COLO668 (cell line): ENCODE results near the gene TBP.
"Not testable (repeated sequence)": the region's sequence is repeated elsewhere in the genome, so short reads cannot be mapped to it uniquely, and the experiment has no call there.

ENCODE experiments used
- DNase-seq: peaks from one replicate; lab custom pipeline; 2025; ENCODE audit not compliant: unreplicated experiment; lab: John Stamatoyannopoulos, UW

The TBP gene

GRCh38 chr6:170554013-170554795 lies at the start of gene TBP:
TSS of gene TBP (plus strand) at chr6:170554369. CDS start at chr6:170557030, 2,661 bp downstream.
- peak; percentile 95 for DNase-seq

DNA sequence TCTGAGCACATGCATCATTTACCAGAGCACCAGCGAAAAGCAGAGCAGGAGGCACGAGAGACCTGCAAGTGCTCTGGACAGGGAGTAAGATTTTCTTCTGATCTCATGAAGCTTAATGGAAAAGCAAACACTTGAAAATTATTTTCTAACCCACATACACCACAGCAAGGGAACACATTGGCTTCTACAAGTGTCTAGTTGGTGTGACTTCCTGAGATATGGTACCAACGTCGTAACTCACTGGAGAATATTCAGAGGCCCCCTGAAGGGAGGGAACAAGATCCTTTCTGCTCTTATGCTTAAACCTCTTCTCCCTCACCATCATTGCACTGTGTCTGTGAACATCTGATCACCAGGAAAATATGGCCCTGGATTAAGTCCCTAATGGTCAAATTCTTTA lies 49.7 kb upstream of the TBP start:
- no peak for DNase-seq

GRCh38 chr6:170505306-170505705 lies 48.9 kb upstream of the TBP start:
- DNase-seq: peak; percentile 53

DNA sequence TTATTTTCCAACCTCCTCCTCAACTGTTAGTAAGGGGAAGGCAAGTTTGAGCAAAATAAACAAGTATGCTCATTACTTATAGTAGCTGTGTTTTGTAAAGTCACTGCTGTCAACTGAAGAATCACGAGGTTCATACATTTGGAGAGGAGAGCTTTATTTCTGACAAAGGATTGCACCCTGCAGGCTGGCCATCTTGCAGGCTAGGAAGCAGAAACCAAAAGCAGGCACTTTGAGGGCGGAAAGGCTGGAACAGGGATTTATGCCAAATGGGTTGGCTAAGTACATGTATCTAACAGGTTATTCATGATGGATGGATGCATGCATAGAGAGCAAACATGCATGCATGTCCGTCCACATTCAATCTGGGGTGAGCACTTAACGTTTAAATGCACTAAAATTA lies 47.7 kb upstream of the TBP start:
- DNase-seq: no peak

DNA sequence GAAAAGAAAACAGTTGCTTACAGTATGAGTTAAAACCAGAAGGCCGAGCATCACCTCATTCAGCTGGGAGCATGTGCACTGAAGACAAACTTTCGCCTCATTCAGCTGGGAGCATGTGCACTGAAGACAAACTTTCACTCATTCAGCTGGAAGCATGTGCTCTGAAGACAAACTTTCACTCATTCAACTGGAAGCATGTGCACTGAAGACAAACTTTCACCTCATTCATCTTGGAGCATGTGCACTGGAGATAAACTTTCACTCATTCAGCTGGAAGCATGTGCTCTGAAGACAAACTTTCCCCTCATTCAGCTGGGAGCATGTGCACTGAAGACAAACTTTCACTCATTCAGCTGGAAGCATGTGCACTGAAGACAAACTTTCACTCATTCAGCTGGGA lies 46.4 kb upstream of the TBP start:
- not testable (repeated sequence) for DNase-seq

DNA sequence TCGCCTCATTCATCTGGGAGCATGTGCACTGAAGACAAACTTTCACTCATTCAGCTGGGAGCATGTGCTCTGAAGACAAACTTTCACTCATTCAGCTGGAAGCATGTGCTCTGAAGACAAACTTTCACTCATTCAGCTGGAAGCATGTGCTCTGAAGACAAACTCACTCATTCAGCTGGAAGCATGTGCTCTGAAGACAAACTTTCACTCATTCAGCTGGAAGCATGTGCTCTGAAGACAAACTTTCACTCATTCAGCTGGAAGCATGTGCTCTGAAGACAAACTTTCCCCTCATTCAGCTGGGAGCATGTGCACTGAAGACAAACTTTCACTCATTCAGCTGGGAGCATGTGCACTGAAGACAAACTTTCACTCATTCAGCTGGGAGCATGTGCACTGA lies 45.9 kb upstream of the TBP start:
- DNase-seq: not testable (repeated sequence)

GRCh38 chr6:170508892-170509722 lies 45.1 kb upstream of the TBP start:
- DNase-seq: not testable (repeated sequence)

DNA sequence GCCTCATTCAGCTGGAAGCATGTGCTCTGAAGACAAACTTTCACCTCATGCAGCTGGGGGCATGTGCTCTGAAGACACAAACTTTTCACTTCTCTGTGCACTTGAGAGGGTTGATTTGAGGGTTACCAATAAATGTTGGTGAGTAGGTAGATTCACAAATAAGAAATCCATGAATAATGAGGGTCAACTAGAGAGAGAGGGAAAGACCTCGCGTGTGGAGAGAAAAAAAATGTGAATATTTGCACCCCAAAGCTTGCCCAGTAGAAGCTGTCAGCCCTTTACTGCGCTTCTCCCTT lies 44.5 kb upstream of the TBP start:
- no peak for DNase-seq

- no peak for DNase-seq
Measured at GRCh38 chr6:170510631-170511030, 43.5 kb upstream of the TBP start.

DNA sequence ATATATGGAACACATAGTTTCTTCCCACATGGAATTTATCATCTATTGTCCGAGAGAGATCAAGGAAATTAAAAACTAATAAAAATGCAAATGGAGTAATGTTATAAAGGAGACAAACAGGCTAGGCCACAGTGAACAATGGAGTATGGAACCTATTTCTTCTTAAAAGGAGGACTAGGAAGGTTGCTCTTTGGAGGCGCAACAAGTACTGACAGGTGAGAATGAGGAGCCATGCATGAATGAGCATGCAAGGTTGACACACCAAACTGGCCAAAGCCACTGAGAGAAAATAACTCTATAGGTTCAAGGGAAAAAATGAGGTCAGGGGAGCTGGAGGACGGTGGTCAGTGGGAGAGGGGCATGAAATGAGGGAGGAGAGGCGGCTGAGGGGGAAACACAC lies 41.9 kb upstream of the TBP start:
- peak; percentile 17 for DNase-seq

- no peak for DNase-seq
Measured at GRCh38 chr6:170514908-170515307, 39.3 kb upstream of the TBP start.

DNA sequence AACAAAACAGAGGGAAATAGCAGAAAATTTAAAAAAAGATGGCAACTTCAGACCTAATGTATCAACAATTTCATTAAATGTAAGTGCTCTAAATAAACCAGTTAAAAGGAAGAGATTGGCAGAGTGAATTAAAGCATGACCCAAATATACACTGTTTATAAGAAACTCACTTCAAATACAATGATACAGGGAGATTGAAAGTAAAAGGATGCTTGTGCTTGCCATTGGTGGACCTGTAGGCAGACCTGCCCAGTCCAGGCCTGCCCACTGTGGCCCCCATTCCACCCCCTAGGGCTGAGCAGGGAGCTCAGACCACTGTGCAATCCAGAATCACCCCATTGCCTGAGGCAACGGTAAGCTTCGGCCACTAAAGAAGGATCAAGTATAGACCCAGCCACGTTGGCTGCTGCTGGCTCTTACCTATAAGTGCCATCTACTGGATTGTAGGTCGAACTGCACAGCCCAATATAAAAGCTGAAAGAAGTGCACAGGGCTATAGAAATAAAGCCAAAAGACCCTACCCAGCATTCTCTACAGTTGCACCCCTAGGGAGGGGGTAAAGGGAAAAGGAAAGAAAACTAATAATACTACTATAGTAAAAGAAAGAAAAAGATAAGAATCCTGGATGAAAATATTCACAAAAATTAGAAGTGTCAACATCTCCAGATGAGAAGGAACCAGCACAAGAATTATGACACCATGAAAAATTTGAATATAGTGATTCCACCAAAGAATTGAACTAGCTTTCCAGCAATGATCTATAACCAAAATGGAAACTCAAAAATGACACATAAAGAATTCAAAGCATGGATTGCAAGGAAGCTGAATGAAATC lies 37.2 kb upstream of the TBP start:
- DNase-seq: peak; percentile 68

DNA sequence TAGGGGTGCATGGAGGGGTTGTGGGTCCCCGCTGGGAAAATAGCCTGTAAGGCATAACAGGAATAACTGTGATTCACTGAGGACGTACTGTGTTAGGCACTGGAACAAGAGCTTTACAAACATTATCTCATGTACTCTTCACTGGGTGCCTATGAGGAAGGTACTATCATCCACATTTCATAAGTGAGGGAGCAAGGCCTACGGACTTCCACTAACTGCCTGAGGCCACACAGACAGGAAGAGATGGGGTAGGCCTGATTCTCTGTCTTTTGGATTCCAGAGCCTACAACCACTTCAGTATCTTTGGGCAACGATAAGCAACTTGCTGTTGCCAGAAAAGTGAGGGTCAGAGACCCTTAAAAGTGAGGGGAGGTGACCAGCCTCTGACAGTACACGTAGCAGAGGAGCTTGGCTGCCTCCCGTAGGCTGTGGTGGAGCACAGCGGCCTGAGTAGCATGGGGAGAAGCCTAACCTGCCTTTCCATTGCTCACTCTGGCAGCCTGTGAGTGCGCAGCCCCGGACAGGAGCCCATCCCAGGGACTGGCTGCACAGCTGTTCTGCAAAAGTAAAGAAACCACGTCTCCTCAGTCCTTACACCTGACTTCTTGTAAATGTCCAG lies 31.5 kb upstream of the TBP start:
- DNase-seq: peak; percentile 38

DNA sequence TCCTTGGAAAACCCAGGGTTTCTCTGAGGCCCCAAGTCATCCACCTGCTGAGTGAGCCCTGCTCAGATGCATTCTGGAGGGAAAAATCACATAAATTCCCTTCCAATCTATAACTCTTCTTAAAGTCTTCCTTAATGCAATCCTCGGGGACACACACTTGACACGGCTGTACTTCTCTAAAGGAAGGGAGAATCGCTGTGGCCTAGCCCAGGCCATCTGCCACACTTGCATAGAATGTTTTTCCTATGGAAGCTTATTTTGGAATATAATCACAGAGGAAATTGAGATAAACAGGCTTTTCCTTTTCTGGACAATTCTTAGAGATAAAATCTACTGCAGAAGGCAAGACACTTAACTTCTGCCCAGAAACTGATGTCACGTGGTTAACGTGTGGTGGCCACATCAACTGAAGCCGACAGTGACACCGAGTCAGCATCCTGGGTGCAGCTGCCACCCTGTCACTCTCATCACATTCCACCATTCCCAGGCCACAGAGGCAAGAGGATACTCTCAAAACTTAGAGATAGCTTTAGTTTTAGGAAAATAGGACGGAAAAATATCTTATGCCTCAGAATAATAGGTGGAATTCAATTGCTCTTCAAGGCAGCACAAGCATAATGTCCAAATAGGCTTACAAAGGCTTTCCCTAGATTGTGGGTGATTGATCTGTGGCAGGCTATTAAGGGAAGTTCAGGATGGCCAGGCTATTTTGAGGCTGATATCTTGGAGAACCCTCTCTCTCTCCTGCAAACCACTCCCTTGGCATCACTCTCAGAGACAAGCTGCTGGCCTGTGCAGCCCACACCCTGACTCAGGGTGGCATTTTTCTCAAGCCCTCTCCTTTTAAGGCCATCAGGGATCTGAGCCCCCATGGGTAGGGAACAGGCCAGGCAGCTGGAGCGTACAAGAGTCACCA lies 30.7 kb upstream of the TBP start:
- no peak for DNase-seq

GRCh38 chr6:170524172-170524502 lies 30.0 kb upstream of the TBP start:
- no peak for DNase-seq

DNA sequence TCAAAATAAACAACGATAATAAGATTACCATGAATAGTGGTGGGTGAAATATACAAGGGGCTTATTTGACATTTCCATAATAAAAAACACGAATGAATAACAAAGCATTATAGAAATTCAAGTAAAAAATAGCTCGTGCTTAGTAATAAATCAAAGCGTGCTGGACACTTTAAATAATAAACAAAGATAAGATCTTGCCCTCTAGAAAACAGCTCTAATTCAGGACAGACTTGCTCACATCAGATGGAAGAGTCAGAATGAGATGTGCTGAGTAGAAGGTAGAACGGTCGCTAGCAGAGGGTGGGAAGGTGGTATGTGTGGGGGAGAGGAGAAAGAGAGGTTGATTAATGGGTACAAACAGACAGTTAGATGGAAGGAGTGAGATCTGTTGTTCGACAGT lies 28.4 kb upstream of the TBP start:
- DNase-seq: no peak

DNA sequence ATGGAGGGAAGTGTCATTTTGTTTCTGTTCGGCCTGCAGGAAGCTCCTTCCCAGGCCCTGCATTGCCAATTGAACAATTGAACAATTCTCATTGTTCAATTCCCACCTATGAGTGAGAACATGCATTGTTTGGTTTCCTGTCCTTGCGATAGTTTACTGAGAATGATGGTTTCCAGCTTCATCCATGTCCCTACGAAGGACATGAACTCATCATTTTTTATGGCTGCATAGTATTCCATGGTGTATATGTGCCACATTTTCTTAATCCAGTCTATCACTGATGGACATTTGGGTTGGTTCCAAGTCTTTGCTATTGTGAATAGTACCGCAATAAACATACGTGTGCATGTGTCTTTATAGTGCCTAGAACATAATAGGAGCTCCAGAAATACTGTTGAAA lies 26.2 kb upstream of the TBP start:
- not testable (repeated sequence) for DNase-seq

DNA sequence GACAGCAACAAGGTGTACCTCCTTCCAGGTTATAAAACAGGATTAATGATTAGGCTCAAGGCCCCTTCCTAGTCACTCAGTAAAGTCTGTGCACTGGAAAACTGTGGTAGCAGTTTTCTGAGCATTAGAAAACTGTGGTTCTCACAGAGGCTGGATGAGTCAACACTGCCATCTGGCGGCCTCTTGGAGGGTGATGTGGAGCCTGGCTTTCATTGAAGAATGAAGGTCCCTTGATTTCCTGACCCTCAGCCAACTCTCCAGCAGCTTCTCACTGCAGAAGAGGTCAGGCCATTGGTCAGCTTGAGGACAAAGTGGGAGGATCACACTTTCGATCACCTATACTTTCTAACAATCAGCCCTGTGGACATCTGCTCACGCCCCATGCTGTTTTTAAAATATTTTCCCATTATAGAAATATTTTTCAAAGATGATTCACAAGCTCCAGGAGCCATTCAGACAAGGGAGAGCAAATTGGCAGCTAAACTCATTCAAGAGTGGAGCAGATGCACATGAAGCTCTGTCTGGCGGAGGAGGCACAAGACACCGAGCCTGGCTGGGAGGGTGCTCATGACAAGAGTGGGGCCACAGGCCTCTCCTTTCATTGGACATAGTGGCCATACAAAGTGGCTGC lies 24.2 kb upstream of the TBP start:
- DNase-seq: peak; percentile 68

DNA sequence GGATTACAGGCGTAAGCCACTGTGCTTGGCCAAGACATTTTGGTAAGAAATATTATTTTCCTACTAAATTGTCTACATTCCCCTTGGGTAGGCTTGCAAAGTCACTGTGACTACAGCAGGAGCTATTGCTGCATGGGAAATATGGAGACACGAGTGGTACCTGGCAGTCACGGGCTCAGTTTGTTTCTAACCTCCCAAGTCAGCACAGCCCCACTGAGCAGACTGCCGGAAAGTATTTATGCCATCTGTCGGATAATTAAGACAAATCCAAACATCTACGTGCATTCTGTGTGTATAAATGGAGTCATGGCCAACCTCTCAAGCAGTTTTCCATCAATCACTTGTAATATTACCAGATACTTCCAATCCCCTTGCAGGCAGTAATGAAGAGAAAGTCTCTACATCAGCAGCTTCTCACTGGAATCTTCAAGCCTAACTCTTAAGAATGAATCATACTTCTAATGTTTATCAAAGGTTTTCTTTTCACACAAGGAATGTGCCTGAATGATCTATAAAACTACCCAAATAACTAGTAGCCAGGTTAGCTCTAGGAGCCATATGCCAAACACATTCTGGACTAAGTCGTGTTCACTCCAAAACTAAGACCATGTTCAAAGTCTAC lies 21.2 kb upstream of the TBP start:
- no peak for DNase-seq
